GM12873 (cell line): ENCODE results near the gene ERCC2.

Experiments used
- CTCF ChIP-seq: IDR thresholded peaks from 2 replicates; pipeline ENCODE4 v1.5.1; 2012; ENCODE audit warnings: low read depth, mild to moderate bottlenecking, moderate library complexity, low read length, control low read depth; ENCODE audit not compliant: insufficient read depth; ENCODE audit errors: missing control alignments

Gene ERCC2

GRCh38 chr19:45368737-45369340, 1.5 kb downstream of the ERCC2 start:
- TF ChIP-seq CTCF: no peak

GRCh38 chr19:45368127-45368526, 2.2 kb downstream of the ERCC2 start:
- TF ChIP-seq CTCF: no peak

GRCh38 chr19:45364696-45365095, 5.7 kb downstream of the ERCC2 start:
- no peak for TF ChIP-seq CTCF

- no peak for TF ChIP-seq CTCF
These were observed 6.4 kb downstream of the ERCC2 start for GRCh38 chr19:45363861-45364459.

- no peak for TF ChIP-seq CTCF
These were observed 8.1 kb downstream of the ERCC2 start for GRCh38 chr19:45362291-45362690.

- TF ChIP-seq CTCF: no peak
These were observed 8.8 kb downstream of the ERCC2 start for GRCh38 chr19:45361608-45362007.

GRCh38 chr19:45358213-45358792, 12.1 kb downstream of the ERCC2 start:
- no peak for TF ChIP-seq CTCF
